GM18526 (cell line): ENCODE data around the gene NGDN.

Source experiments
- POLR2A ChIP-seq: IDR thresholded peaks from 3 replicates; pipeline ENCODE4 v1.6.1; 2011; ENCODE audit not compliant: insufficient read length; ENCODE audit errors: extremely low read depth

Gene NGDN

DNA sequence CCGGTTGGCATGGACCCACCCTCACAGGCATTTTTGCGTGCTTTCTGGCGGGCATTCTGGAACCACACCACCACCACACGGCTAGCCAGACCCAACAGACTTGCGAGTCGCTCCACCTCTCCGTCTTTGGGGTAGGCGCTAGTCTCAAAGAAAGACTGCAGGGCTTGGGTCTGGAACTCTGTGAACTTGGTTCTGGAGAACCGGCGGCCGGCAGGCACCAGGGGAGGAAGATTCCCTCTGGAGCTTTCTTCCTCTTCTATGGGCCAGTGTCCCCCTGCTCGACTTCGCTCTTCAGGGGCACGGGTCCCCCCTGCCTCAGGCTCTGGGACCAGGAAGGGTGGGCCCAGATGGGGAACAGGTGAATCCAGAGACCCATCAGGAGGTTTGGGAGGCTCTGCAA is 55.5 kb downstream of the NGDN start:
- no peak for TF ChIP-seq POLR2A

DNA sequence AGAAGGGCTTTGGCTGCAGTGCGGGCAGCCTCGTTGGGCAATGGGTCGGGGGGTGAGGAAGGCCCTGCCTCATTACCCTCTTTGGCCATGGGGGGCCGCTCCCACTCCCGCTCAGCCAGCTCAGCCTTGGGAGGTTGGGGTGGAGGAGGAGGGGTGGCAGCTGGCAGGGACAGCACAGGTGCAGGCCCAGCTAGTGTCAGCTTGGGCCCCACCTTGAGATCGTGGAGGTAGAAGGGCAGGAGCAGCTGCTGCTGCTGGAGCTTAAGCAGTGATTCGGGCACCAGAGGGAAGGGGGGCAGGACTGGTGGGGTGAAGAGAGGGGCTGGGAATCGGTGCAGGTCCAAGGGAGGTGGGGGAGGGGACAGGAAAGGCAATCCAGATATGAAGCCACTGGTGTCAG is 56.1 kb downstream of the NGDN start:
- no peak for TF ChIP-seq POLR2A
